HG02852 (cell line): Measurements from ENCODE around the gene MMP19.
"Not testable (repeated sequence)": the region's sequence is repeated elsewhere in the genome, so short reads cannot be mapped to it uniquely, and the experiment has no call there.

Source experiments
- ATAC-seq: cut with Tn5 transposase; IDR thresholded peaks from one replicate; pipeline ENCODE4 v1.9.1; 2021; ENCODE audit warnings: mild to moderate bottlenecking, moderate library complexity; ENCODE audit not compliant: unreplicated experiment

MMP19 gene, protein sequence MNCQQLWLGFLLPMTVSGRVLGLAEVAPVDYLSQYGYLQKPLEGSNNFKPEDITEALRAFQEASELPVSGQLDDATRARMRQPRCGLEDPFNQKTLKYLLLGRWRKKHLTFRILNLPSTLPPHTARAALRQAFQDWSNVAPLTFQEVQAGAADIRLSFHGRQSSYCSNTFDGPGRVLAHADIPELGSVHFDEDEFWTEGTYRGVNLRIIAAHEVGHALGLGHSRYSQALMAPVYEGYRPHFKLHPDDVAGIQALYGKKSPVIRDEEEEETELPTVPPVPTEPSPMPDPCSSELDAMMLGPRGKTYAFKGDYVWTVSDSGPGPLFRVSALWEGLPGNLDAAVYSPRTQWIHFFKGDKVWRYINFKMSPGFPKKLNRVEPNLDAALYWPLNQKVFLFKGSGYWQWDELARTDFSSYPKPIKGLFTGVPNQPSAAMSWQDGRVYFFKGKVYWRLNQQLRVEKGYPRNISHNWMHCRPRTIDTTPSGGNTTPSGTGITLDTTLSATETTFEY

DNA sequence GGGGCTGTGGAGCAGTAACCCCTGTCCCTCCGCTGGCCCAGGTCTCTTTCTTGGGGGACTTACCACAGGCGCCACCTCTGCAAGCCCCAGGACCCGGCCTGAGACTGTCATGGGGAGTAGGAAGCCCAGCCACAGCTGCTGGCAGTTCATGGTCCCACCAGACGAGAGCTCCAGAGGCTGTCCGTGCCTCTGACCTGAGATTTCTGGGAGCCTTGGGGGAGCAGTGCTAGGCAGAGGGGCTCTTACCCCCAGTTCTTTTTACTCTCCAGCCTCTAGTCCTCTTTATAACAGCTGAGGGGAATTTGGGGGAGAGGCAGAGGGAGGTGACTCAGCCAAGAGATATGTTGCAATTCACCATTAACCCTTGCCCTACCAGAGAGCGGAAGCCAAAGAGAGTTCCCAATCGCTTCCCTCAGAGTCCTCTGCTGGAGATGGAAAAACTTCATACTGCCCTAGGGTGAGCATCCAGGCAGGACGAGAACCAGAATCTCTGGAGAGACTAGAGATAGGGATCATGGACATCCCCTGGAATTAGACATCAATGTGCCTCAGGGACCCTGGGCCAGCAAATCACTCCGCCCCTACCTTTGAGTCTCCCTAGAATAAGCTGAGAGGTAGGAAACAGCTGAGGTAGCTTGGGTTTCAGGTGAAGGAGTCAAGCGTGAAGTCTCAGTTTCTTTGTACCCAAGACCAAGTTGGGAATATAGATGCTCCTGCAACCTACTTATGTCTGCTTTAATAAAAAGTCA lies at the start of gene MMP19:
Gene MMP19, minus strand, starts transcription at position 256 of the 749 bp plus-strand sequence. Its CDS starts 106 bp downstream, at position 150.
- no peak for ATAC-seq

- ATAC-seq, result no peak
These were observed 48.6 kb upstream of the MMP19 start for GRCh38 chr12:55891310-55891709.

- no peak for ATAC-seq
These were observed 42.4 kb upstream of the MMP19 start for GRCh38 chr12:55885113-55885512.

GRCh38 chr12:55877824-55878223 lies 35.1 kb upstream of the MMP19 start:
- ATAC-seq, result no peak

- ATAC-seq, result no peak
These were observed 33.1 kb upstream of the MMP19 start for GRCh38 chr12:55875704-55876467.

DNA sequence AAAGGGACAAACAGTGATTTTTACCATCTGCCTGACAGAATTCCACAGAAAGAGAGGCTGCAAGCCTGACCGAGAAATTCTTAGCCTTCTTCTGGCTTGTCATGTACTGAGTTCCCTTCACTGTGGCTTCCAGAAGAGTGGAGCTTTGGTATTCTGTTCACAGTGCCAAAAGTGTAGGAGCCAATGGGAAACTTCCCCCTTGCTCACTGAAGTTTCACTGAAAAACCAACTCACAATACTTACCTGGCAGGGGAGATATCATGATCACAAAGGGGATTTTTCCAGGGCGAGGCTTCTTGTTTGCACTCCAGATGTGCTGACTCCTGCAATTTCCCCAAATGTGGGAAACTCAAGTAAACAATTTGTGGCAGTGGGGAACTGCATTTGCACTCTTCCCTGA lies 31.7 kb upstream of the MMP19 start:
- ATAC-seq, result no peak

DNA sequence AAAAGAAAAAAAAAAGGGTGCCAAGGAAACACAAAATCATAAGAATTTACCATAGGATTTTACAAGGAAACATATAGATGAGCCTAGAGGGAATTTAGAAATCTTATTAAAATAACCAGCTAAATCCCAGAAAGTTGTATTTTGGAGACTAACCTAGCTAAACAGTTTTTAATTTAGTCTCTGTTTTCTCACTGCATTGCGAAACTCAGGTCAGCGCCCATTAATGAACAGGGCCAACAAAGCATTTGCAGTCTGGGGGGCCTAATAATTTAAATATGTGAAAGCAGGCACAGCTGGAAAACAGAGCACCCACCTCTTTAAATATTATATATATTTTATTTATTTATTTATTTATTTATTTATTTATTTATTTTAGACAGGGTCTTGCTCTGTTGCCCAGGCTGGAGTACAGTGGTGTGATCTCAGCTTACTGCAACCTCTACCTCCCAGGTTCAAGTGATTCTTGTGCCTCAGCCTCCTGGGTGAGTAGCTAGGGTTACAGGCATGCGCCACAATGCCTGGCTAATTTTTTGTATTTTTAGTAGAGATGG lies 23.8 kb upstream of the MMP19 start:
- ATAC-seq, result not testable (repeated sequence)

DNA sequence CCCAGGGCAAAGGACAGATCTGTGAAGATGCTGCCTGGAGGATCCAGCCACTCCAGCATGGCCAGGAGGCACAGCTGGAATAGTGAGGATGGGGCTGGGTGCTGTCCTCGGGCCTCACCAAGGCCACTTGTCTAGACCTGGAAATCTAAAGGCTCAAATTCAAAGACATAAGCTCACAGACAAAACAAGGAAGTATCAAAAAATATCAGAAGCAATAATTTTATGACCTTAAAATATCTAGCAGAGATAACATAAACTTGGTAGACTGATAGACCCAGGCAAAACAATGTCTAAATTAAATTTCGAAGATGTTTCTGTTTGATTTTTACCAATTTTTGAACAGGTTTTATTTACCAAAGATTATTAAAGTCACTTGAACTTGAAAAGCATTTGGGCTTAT lies 22.6 kb upstream of the MMP19 start:
- ATAC-seq, result no peak

- ATAC-seq, result not testable (repeated sequence)
These were observed 20.2 kb upstream of the MMP19 start for GRCh38 chr12:55862931-55863330.

- no peak for ATAC-seq
These were observed 19.6 kb upstream of the MMP19 start for GRCh38 chr12:55862286-55862685.

DNA sequence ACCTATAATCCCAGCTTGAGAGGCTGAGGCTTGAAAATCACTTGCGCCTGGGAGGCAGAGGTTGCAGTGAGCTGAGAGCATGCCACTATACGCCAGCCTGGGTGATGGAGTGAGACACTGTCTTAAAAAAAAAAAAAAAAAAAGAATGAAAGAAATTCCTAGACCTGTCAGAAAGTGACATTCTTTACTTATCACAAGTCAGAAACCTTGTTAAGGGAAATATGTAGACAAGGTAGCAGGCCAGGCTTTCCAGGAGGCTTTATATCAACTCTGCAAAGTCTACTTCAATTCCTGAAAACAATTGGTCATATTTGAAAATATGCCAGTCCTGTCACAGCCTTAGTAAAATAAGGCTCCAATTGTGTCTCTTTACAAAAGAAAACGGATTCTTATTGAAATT lies 19.1 kb upstream of the MMP19 start:
- no peak for ATAC-seq

DNA sequence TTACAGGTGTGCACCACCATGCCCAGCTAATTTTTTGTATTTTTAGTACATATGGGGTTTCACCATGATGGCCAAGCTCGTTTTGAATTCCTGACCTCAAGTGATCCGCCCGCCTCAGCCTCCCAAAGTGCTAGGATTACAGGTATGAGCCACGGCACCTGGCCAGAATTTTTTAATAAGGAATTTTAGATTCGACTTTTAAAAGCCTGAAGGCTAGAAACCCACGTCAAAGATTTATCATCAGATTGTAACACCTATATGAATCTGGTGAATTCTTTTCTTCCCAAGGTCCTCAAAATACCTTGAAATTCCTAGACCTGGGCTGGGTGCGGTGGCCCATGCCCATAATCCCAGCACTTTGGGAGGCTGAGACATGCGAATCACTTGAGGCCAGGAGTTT lies 18.7 kb upstream of the MMP19 start:
- ATAC-seq, result no peak

GRCh38 chr12:55852740-55853139 lies 10.0 kb upstream of the MMP19 start:
- no peak for ATAC-seq

- ATAC-seq, result no peak
These were observed 8.2 kb upstream of the MMP19 start for GRCh38 chr12:55850893-55851292.

GRCh38 chr12:55850401-55850800 lies 7.7 kb upstream of the MMP19 start:
- ATAC-seq, result no peak

GRCh38 chr12:55849616-55850343 lies 7.0 kb upstream of the MMP19 start:
- no peak for ATAC-seq

- no peak for ATAC-seq
These were observed 5.0 kb upstream of the MMP19 start for GRCh38 chr12:55847603-55848291.

- no peak for ATAC-seq
These were observed 4.3 kb upstream of the MMP19 start for GRCh38 chr12:55847033-55847432.

DNA sequence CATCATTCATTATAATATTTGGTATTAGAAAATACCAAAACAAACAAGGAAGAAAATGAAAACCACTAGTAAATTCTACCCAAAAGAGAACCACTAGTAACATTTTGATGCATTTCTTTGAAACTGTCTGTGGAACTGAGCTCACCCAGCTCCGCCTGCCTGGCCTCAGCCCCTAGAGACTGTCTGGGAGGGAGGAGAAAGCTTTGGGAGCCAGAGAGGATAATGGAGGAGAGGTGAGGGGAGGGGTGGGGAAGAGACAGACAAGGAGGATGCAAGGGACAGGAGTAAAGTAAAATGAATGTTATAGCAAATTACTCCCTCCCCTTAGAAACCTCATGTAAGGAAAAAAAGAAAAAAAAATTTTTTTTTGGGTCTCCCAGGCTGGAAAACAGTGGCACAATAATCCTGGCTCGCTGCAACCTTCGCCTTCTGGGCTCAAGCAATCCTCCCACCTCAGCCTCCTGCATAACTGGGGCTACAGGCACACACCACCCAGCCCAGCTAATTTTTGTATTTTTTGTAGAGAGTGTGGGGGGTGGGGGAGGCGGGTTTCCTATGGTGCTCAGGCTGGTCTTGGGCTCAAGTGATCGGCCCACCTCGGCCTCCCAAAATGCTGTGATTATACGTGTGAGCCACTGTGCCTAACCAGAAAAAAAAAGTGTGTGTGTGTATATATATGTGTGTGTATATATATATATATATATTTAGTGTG lies 3.2 kb upstream of the MMP19 start:
- no peak for ATAC-seq
